GM23338 (cell line): ENCODE data around the gene OBI1. TPM values are rescaled to one million over a fixed set of nuclear protein-coding genes. Genes with fewer than 3 reads are reported as not detected.

Experiments
- ATAC-seq: fragments of 200-7000 bp; cut with Tn5 transposase; 3 replicates; pipeline ENCODE4 v1.9.1; 2020
- DNase-seq: peaks from one replicate; pipeline ENCODE4 v3.0.0-alpha.2; 2015; ENCODE audit warnings: low spot score
- H2AFZ ChIP-seq: fragments of 200-600 bp; sonication (generic); 2 replicates; pipeline ENCODE4 v1.8.0; 2016; ENCODE audit warnings: antibody characterized with exemption, mild to moderate bottlenecking, moderate library complexity
- H3F3A ChIP-seq: fragments of 200-600 bp; sonication (generic); replicated peaks from 2 replicates; pipeline ENCODE4 v1.8.0; 2017; ENCODE audit warnings: antibody characterized with exemption, mixed run types, low read depth
- H3K27ac ChIP-seq: fragments of 200-600 bp; sonication (generic); 2 replicates; pipeline ENCODE4 v1.6.1; 2016; ENCODE audit warnings: low read depth
- H3K27me3 ChIP-seq: fragments of 200-600 bp; sonication (generic); 2 replicates; pipeline ENCODE4 v1.8.0; 2016; ENCODE audit warnings: mild to moderate bottlenecking, mixed run types, moderate library complexity; ENCODE audit not compliant: insufficient read depth
- H3K36me3 ChIP-seq: fragments of 200-600 bp; sonication (generic); 2 replicates; pipeline ENCODE4 v1.8.0; 2016; ENCODE audit warnings: mild to moderate bottlenecking; ENCODE audit not compliant: insufficient read depth
- H3K4me1 ChIP-seq: fragments of 200-600 bp; sonication (generic); 2 replicates; pipeline ENCODE4 v1.8.0; 2016; ENCODE audit warnings: mild to moderate bottlenecking, moderate library complexity; ENCODE audit not compliant: insufficient read depth
- H3K4me2 ChIP-seq: fragments of 200-600 bp; sonication (generic); 2 replicates; pipeline ENCODE4 v1.7.1; 2017; ENCODE audit warnings: mixed run types
- H3K4me3 ChIP-seq: fragments of 200-600 bp; sonication (generic); 2 replicates; pipeline ENCODE4 v1.6.1; 2016; ENCODE audit warnings: mixed run types
- H3K79me2 ChIP-seq: fragments of 200-600 bp; sonication (generic); replicated peaks from 2 replicates; pipeline ENCODE4 v1.8.0; 2017; ENCODE audit warnings: mild to moderate bottlenecking; ENCODE audit not compliant: insufficient read depth
- H3K9me2 ChIP-seq: fragments of 200-600 bp; sonication (generic); 2 replicates; pipeline ENCODE4 v1.8.0; 2017; ENCODE audit not compliant: insufficient read depth
- H4K20me1 ChIP-seq: fragments of 200-600 bp; sonication (generic); replicated peaks from 2 replicates; pipeline ENCODE4 v1.8.0; 2017; ENCODE audit warnings: mild to moderate bottlenecking; ENCODE audit not compliant: insufficient read depth
- H3K27ac Mint-ChIP-seq: 2 replicates; pipeline ENCODE4 v1.8.0; 2020; ENCODE audit warnings: inconsistent platforms, mild to moderate bottlenecking, moderate library complexity, mixed read lengths
- H3K27me3 Mint-ChIP-seq: 3 replicates; pipeline ENCODE4 v1.8.0; 2022; ENCODE audit warnings: low read depth, mild to moderate bottlenecking, moderate library complexity, mixed read lengths, inconsistent platforms; ENCODE audit not compliant: insufficient read depth, poor library complexity
- H3K36me3 Mint-ChIP-seq: 3 replicates; pipeline ENCODE4 v1.8.0; 2021; ENCODE audit warnings: low read depth, mild to moderate bottlenecking, inconsistent platforms, moderate library complexity, mixed read lengths
- H3K4me1 Mint-ChIP-seq: 3 replicates; pipeline ENCODE4 v1.8.0; 2020; ENCODE audit warnings: mild to moderate bottlenecking, inconsistent platforms, mixed read lengths
- H3K4me3 Mint-ChIP-seq: 3 replicates; pipeline ENCODE4 v1.8.0; 2021; ENCODE audit warnings: moderate library complexity, mild to moderate bottlenecking, inconsistent platforms, mixed read lengths
- H3K9me3 Mint-ChIP-seq: 3 replicates; pipeline ENCODE4 v1.8.0; 2020; ENCODE audit warnings: moderate library complexity, mild to moderate bottlenecking, inconsistent platforms, mixed read lengths
- CREB1 ChIP-seq: fragments of 250-450 bp; sonication (Bioruptor Pico); IDR thresholded peaks from 2 replicates; pipeline ENCODE4 v1.5.0; 2020; ENCODE audit warnings: low read depth, mild to moderate bottlenecking, moderate library complexity
- CTCF ChIP-seq, 2 experiments: fragments of 200-600 bp in 1 of 2; sonication (generic) in 1 of 2; conservative IDR thresholded peaks; 2 replicates each; pipeline versions ENCODE4 v1.5.1 to v1.6.1; 2016 to 2017; ENCODE audit warnings: antibody characterized with exemption in 2 of 2, low read depth in 2 of 2, mild to moderate bottlenecking in 2 of 2, moderate library complexity in 1 of 2
- ETS1 ChIP-seq: IDR thresholded peaks from 2 replicates; pipeline ENCODE4 v1.6.1; 2016; ENCODE audit warnings: antibody characterized with exemption
- EZH2 ChIP-seq: fragments of 200-600 bp; sonication (generic); IDR thresholded peaks from one replicate; pipeline ENCODE4 v1.8.0; 2017; ENCODE audit warnings: antibody characterized with exemption, mild to moderate bottlenecking, low read depth; ENCODE audit not compliant: unreplicated experiment
- EZH2phosphoT487 ChIP-seq: fragments of 200-600 bp; sonication (generic); IDR thresholded peaks from one replicate; pipeline ENCODE4 v1.8.1; 2018; ENCODE audit warnings: antibody characterized with exemption; ENCODE audit not compliant: unreplicated experiment
- JUNB ChIP-seq: IDR thresholded peaks from one replicate; pipeline ENCODE4 v1.6.1; 2016; ENCODE audit warnings: antibody characterized with exemption; ENCODE audit not compliant: unreplicated experiment
- NANOG ChIP-seq: IDR thresholded peaks from 2 replicates; pipeline ENCODE4 v1.6.1; 2016; ENCODE audit warnings: antibody characterized with exemption, borderline replicate concordance
- POLR2AphosphoS5 ChIP-seq: IDR thresholded peaks from 2 replicates; pipeline ENCODE4 v1.6.1; 2016; ENCODE audit warnings: antibody characterized with exemption, low read depth
- REST ChIP-seq: IDR thresholded peaks from one replicate; pipeline ENCODE4 v1.6.1; 2018; ENCODE audit warnings: antibody characterized with exemption; ENCODE audit not compliant: unreplicated experiment
- STAT1 ChIP-seq: IDR thresholded peaks from one replicate; pipeline ENCODE4 v1.6.1; 2016; ENCODE audit warnings: antibody characterized with exemption; ENCODE audit not compliant: unreplicated experiment
- ZNF114 ChIP-seq: fragments of 250-450 bp; sonication (Bioruptor Pico); IDR thresholded peaks from 2 replicates; pipeline ENCODE4 v1.5.0; 2020; ENCODE audit warnings: mild to moderate bottlenecking, moderate library complexity
- ZNF331 ChIP-seq: fragments of 250-450 bp; sonication (Bioruptor Pico); IDR thresholded peaks from 2 replicates; pipeline ENCODE4 v1.5.0; 2020; ENCODE audit warnings: low read depth, mild to moderate bottlenecking, moderate library complexity
- ZNF462 ChIP-seq: fragments of 250-450 bp; sonication (Bioruptor Pico); IDR thresholded peaks from 2 replicates; pipeline ENCODE4 v1.5.0; 2020; ENCODE audit warnings: mild to moderate bottlenecking, moderate library complexity
- polyA plus RNA-seq: library from polyadenylated mRNA; unstranded; fragments of >200 nt; fragmentation: Nextera tagmentation; extraction: Ambion mirVana; gene quantifications from 2 replicates; pipeline ENCODE4 v1.2.1, GENCODE V29; 2016
- total RNA-seq: library from RNA; depleted of rRNA; stranded (reverse); fragments of >200 nt; shearing (Covaris generic); gene quantifications from 2 replicates; pipeline ENCODE4 v1.2.3, GENCODE V29; 2014

OBI1 gene
- total and polyA plus RNA-seq, 2 experiments from 2014 or later, result 8.2 to 11.1 TPM

- Mint-ChIP-seq H3K4me1 (peaks cover 4% of the 10 kb centered on the region), H3K27me3 (no peaks in the 10 kb centered on the region), H3K4me3 (no peak overlapping the region), H3K36me3 (no peaks in the 10 kb centered on the region), H3K9me3 (no peaks in the 10 kb centered on the region), H3K27ac (no peak overlapping the region)
- no peaks in the 10 kb centered on the region for H4K20me1 ChIP-seq
- no peak overlapping the region for H3K27ac ChIP-seq
- H3K9me2 ChIP-seq, result no peaks in the 10 kb centered on the region
- ATAC-seq (no peak), DNase-seq (no peak)
- H2AFZ ChIP-seq, result no peak overlapping the region
- no peaks in the 10 kb centered on the region for H3K36me3 ChIP-seq
- peaks cover 3% of the 10 kb centered on the region; the same call in 1 of the 2 replicates for H3K4me1 ChIP-seq
- no peaks in the 10 kb centered on the region for H3F3A ChIP-seq
- no peak overlapping the region for H3K4me2 ChIP-seq
- no peak overlapping the region for H3K4me3 ChIP-seq
- H3K79me2 ChIP-seq, result no peaks in the 10 kb centered on the region
- TF ChIP-seq CREB1 (CRISPR knock-in tag) (no peak), REST (no peak), ZNF114 (no peak), EZH2 (no peak), STAT1 (no peak), JUNB (no peak), ZNF331 (no peak), EZH2phosphoT487 (no peak), NANOG (no peak), POLR2AphosphoS5 (no peak), CTCF (conservative IDR thresholded peaks at IDR 0.05; ENCODE audit: low read depth in 2 of 2) (no peak), ZNF462 (CRISPR knock-in tag) (no peak), ETS1 (no peak)
- H3K27me3 ChIP-seq, result no peaks in the 10 kb centered on the region
Observed at GRCh38 chr13:78680576-78681350, 21.8 kb upstream of the OBI1 start.
